ENCODE data around the gene ARF1.

DNA sequence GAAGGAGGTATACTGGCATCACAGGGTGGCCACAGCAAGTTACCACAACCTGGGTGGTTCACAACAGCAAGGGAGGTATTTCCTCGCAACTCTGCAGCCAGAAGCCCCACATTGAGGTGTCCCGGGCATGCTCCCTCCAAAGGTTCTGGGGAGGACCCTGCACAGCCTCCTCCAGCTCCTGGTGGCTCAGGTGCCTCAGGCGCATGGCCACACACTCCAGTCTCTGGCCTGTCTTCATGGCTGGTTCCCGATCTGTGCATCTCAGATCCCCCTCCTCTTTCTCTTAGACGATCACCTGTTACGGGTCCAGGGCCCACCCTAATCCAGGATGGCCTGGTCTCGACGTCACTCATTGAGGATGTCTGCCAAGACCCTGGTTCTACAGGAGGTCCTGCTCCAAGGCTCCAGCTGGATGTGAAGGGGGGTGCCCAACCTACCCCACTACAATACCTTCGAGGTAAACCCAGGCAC lies 6.7 kb upstream of the ARF1 start:
- TF ChIP-seq, protein P1, sequence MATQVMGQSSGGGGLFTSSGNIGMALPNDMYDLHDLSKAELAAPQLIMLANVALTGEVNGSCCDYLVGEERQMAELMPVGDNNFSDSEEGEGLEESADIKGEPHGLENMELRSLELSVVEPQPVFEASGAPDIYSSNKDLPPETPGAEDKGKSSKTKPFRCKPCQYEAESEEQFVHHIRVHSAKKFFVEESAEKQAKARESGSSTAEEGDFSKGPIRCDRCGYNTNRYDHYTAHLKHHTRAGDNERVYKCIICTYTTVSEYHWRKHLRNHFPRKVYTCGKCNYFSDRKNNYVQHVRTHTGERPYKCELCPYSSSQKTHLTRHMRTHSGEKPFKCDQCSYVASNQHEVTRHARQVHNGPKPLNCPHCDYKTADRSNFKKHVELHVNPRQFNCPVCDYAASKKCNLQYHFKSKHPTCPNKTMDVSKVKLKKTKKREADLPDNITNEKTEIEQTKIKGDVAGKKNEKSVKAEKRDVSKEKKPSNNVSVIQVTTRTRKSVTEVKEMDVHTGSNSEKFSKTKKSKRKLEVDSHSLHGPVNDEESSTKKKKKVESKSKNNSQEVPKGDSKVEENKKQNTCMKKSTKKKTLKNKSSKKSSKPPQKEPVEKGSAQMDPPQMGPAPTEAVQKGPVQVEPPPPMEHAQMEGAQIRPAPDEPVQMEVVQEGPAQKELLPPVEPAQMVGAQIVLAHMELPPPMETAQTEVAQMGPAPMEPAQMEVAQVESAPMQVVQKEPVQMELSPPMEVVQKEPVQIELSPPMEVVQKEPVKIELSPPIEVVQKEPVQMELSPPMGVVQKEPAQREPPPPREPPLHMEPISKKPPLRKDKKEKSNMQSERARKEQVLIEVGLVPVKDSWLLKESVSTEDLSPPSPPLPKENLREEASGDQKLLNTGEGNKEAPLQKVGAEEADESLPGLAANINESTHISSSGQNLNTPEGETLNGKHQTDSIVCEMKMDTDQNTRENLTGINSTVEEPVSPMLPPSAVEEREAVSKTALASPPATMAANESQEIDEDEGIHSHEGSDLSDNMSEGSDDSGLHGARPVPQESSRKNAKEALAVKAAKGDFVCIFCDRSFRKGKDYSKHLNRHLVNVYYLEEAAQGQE (IDR thresholded peaks at IDR 0.05; ENCODE audit: low read depth) = no peak
- TF ChIP-seq EP300 (IDR thresholded peaks at IDR 0.05; ENCODE audit: borderline replicate concordance) = no peak

All from Ishikawa (cell line).